B cell (primary cell): ENCODE data around the gene S100A1. TPM values are rescaled to one million over a fixed set of nuclear protein-coding genes. Genes with fewer than 3 reads are reported as not detected.

Experiments
- polyA plus RNA-seq: library from polyadenylated mRNA; depleted of rRNA; stranded (reverse); fragments of >200 nt; gene quantifications from 2 replicates; pipeline ENCODE4 v1.2.3, GENCODE V29; 2012
- total RNA-seq, 2 donors: library from RNA; stranded (reverse); fragments of 120-200 nt in 1 of 2; gene quantifications; 1 replicate in 1 of 2; 2 replicates in 1 of 2; pipeline versions ENCODE4 v1.2.3 to v1.2.4, GENCODE V29; 2013 to 2022

Gene S100A1
- total and polyA plus RNA-seq, 2 donors (not counting 1 experiment from before 2014, with no cell fraction given): not detected

Other genes with a start within 250 kb of the S100A1 start
- 1.9 and 3.3 TPM in 2 replicates for gene S100A8, start 237.4 kb upstream of the S100A1 start, total RNA-seq
- gene S100A8, start 237.4 kb upstream of the S100A1 start, polyA plus RNA-seq: 8.9 and 16.7 TPM in 2 replicates
- not detected in 2 replicates for gene S100A7A, start 211.9 kb upstream of the S100A1 start, total RNA-seq
- gene S100A7A, start 211.9 kb upstream of the S100A1 start, polyA plus RNA-seq: not detected in 2 replicates
- gene S100A7, start 167.8 kb upstream of the S100A1 start, total RNA-seq: not detected in 2 replicates
- not detected in 2 replicates for gene S100A7, start 167.8 kb upstream of the S100A1 start, polyA plus RNA-seq
- gene S100A6, start 92.4 kb upstream of the S100A1 start, total RNA-seq: 93.6 and 110 TPM in 2 replicates
- 61.1 and 213 TPM in 2 replicates for gene S100A6, start 92.4 kb upstream of the S100A1 start, polyA plus RNA-seq
- not detected in 2 replicates for gene S100A5, start 87.5 kb upstream of the S100A1 start, total RNA-seq
- 0.64 TPM in 1 of 2 replicates, not detected in the other for gene S100A5, start 87.5 kb upstream of the S100A1 start, polyA plus RNA-seq
- 58.0 and 62.7 TPM in 2 replicates for gene S100A4, start 82.6 kb upstream of the S100A1 start, total RNA-seq
- 121 and 150 TPM in 2 replicates for gene S100A4, start 82.6 kb upstream of the S100A1 start, polyA plus RNA-seq
- not detected in 2 replicates for gene S100A3, start 79.2 kb upstream of the S100A1 start, total RNA-seq
- gene S100A3, start 79.2 kb upstream of the S100A1 start, polyA plus RNA-seq: 0.17 TPM in 1 of 2 replicates, not detected in the other
- not detected in 2 replicates for gene S100A2, start 62.6 kb upstream of the S100A1 start, total RNA-seq
- gene S100A2, start 62.6 kb upstream of the S100A1 start, polyA plus RNA-seq: 0.19 TPM in 1 of 2 replicates, not detected in the other
- gene S100A16, start 15.3 kb upstream of the S100A1 start, total RNA-seq: not detected in 2 replicates
- not detected in 2 replicates for gene S100A16, start 15.3 kb upstream of the S100A1 start, polyA plus RNA-seq
- not detected in 2 replicates for gene S100A14, start 12.1 kb upstream of the S100A1 start, total RNA-seq
- gene S100A14, start 12.1 kb upstream of the S100A1 start, polyA plus RNA-seq: 0.17 TPM in 1 of 2 replicates, not detected in the other
- 5.7 and 9.8 TPM in 2 replicates for gene S100A13, start 929 bp upstream of the S100A1 start, total RNA-seq
- gene S100A13, start 929 bp upstream of the S100A1 start, polyA plus RNA-seq: 17.8 and 19.8 TPM in 2 replicates
- gene CHTOP, start 5.6 kb downstream of the S100A1 start, total RNA-seq: 156 TPM in 2 replicates
- gene CHTOP, start 5.6 kb downstream of the S100A1 start, polyA plus RNA-seq: 87.0 and 140 TPM in 2 replicates
- 37.6 and 39.4 TPM in 2 replicates for gene SNAPIN, start 30.3 kb downstream of the S100A1 start, total RNA-seq
- gene SNAPIN, start 30.3 kb downstream of the S100A1 start, polyA plus RNA-seq: 17.2 and 22.7 TPM in 2 replicates
- 86.5 and 89.8 TPM in 2 replicates for gene ILF2, start 42.6 kb downstream of the S100A1 start, total RNA-seq
- gene ILF2, start 42.6 kb downstream of the S100A1 start, polyA plus RNA-seq: 94.0 and 155 TPM in 2 replicates
- 0.19 and 0.37 TPM in 2 replicates for gene NPR1, start 50.3 kb downstream of the S100A1 start, total RNA-seq
- not detected in 2 replicates for gene NPR1, start 50.3 kb downstream of the S100A1 start, polyA plus RNA-seq
- gene INTS3, start 99.6 kb downstream of the S100A1 start, total RNA-seq: 69.1 and 69.3 TPM in 2 replicates
- gene INTS3, start 99.6 kb downstream of the S100A1 start, polyA plus RNA-seq: 71.5 and 84.1 TPM in 2 replicates
- 15.6 and 16.2 TPM in 2 replicates for gene SLC27A3, start 147.0 kb downstream of the S100A1 start, total RNA-seq
- gene SLC27A3, start 147.0 kb downstream of the S100A1 start, polyA plus RNA-seq: 8.9 and 19.4 TPM in 2 replicates